Hematopoietic multipotent progenitor cell treated with erythropoietin and hydrocortisone succinate and interleukin-3 and kit ligand, for 15 days (in vitro differentiated cells): Measurements from ENCODE around the gene FHAD1.

ENCODE experiments used
- DNase-seq: peaks from one replicate; pipeline ENCODE4 v3.0.0-alpha.2; 2015; ENCODE audit warnings: low spot score

Gene FHAD1

GRCh38 chr1:15326691-15327588, 79.9 kb downstream of the FHAD1 start:
- no peak for DNase-seq

GRCh38 chr1:15328351-15329103, 81.5 kb downstream of the FHAD1 start:
- DNase-seq, result no peak

- no peak for DNase-seq
Measured at GRCh38 chr1:15329104-15329820, 82.2 kb downstream of the FHAD1 start.

- no peak for DNase-seq
Measured at GRCh38 chr1:15330028-15330427, 83.0 kb downstream of the FHAD1 start.

GRCh38 chr1:15331180-15331579, 84.2 kb downstream of the FHAD1 start:
- no peak for DNase-seq

GRCh38 chr1:15331734-15332133, 84.7 kb downstream of the FHAD1 start:
- DNase-seq, result no peak

- no peak for DNase-seq
Measured at GRCh38 chr1:15332525-15332924, 85.5 kb downstream of the FHAD1 start.

- DNase-seq, result no peak
Measured at GRCh38 chr1:15332952-15333715, 86.1 kb downstream of the FHAD1 start.

- no peak for DNase-seq
Measured at GRCh38 chr1:15334995-15335394, 88.0 kb downstream of the FHAD1 start.

- DNase-seq, result no peak
Measured at GRCh38 chr1:15336866-15337265, 89.8 kb downstream of the FHAD1 start.

- DNase-seq, result no peak
Measured at GRCh38 chr1:15337656-15338402, 90.8 kb downstream of the FHAD1 start.

- no peak for DNase-seq
Measured at GRCh38 chr1:15339570-15339969, 92.5 kb downstream of the FHAD1 start.

- no peak for DNase-seq
Measured at GRCh38 chr1:15341228-15341627, 94.2 kb downstream of the FHAD1 start.

- no peak for DNase-seq
Measured at GRCh38 chr1:15341634-15342407, 94.8 kb downstream of the FHAD1 start.

- DNase-seq, result no peak
Measured at GRCh38 chr1:15342408-15342967, 95.5 kb downstream of the FHAD1 start.

GRCh38 chr1:15343099-15343498, 96.1 kb downstream of the FHAD1 start:
- no peak for DNase-seq

- DNase-seq, result no peak
Measured at GRCh38 chr1:15343729-15344128, 96.7 kb downstream of the FHAD1 start.

GRCh38 chr1:15344380-15344779, 97.4 kb downstream of the FHAD1 start:
- DNase-seq, result no peak

- DNase-seq, result no peak
Measured at GRCh38 chr1:15344800-15345704, 98.0 kb downstream of the FHAD1 start.
